ENCODE data around the gene FUBP3.

DNA sequence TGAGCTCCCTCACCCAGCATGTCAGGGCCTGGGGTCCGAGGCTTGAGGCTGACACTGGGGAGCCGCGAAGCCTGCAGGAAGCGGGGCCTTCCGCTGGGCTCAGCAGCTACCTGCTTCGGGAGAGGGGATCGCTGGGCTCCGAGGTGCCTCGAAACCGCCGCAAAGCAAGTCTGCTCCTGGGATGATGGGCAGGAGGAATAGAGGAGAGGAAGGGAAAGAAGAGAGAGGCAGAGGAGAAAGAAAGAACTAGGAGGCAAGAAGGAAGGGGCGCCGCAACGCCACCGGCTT is 83.5 kb downstream of the FUBP3 start:
- TF ChIP-seq, protein P1, sequence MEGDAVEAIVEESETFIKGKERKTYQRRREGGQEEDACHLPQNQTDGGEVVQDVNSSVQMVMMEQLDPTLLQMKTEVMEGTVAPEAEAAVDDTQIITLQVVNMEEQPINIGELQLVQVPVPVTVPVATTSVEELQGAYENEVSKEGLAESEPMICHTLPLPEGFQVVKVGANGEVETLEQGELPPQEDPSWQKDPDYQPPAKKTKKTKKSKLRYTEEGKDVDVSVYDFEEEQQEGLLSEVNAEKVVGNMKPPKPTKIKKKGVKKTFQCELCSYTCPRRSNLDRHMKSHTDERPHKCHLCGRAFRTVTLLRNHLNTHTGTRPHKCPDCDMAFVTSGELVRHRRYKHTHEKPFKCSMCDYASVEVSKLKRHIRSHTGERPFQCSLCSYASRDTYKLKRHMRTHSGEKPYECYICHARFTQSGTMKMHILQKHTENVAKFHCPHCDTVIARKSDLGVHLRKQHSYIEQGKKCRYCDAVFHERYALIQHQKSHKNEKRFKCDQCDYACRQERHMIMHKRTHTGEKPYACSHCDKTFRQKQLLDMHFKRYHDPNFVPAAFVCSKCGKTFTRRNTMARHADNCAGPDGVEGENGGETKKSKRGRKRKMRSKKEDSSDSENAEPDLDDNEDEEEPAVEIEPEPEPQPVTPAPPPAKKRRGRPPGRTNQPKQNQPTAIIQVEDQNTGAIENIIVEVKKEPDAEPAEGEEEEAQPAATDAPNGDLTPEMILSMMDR (IDR thresholded peaks at IDR 0.05), result no peak
- no peak for TF ChIP-seq POLR2A (IDR thresholded peaks at IDR 0.05)
